ENCODE data around the gene BOLA2B. TPM values are rescaled to one million over a fixed set of nuclear protein-coding genes. Genes with fewer than 3 reads are reported as not detected.

The BOLA2B gene
- total RNA-seq, 1 donor from 2014 or later, result 59.3 TPM

DNA sequence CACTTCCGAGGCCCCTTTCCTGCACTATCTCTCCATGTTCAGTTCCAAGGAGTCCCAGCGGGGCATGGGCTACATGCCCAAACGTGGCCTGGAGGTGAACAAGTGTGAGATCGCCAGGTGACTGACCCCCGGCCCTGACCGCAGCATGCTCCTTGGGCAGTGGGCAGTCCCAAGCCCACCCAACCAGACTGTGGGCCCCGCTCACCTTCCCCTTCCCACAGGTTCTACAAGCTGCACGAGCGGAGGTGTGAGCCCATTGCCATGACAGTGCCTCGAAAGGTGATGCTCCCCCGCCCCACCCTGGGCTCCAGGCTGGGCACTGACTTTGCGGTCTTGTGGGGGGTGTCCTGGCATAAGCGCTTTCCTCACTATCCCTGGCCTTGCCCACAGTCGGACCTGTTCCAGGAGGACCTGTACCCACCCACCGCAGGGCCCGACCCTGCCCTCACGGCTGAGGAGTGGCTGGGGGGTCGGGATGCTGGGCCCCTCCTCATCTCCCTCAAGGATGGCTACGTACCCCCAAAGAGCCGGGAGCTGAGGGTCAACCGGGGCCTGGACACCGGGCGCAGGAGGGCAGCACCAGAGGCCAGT lies 5.4 kb downstream of the BOLA2B start:
- TF ChIP-seq, protein P1, sequence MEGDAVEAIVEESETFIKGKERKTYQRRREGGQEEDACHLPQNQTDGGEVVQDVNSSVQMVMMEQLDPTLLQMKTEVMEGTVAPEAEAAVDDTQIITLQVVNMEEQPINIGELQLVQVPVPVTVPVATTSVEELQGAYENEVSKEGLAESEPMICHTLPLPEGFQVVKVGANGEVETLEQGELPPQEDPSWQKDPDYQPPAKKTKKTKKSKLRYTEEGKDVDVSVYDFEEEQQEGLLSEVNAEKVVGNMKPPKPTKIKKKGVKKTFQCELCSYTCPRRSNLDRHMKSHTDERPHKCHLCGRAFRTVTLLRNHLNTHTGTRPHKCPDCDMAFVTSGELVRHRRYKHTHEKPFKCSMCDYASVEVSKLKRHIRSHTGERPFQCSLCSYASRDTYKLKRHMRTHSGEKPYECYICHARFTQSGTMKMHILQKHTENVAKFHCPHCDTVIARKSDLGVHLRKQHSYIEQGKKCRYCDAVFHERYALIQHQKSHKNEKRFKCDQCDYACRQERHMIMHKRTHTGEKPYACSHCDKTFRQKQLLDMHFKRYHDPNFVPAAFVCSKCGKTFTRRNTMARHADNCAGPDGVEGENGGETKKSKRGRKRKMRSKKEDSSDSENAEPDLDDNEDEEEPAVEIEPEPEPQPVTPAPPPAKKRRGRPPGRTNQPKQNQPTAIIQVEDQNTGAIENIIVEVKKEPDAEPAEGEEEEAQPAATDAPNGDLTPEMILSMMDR (IDR thresholded peaks at IDR 0.05), result no peak
- intact Hi-C loops (cut with DNase I), result no loop called here
- Histone ChIP-seq H3K36me3 (peaks cover 3% of the 10 kb centered on the region), H3K4me1 (peaks cover 7% of the 10 kb centered on the region), H3K4me3 (no peak overlapping the region), H3K9me3 (no peaks in the 10 kb centered on the region), H3K27me3 (no peaks in the 10 kb centered on the region), H3K27ac (no peak overlapping the region)
- no peak for ATAC-seq
- no peak for DNase-seq

DNA sequence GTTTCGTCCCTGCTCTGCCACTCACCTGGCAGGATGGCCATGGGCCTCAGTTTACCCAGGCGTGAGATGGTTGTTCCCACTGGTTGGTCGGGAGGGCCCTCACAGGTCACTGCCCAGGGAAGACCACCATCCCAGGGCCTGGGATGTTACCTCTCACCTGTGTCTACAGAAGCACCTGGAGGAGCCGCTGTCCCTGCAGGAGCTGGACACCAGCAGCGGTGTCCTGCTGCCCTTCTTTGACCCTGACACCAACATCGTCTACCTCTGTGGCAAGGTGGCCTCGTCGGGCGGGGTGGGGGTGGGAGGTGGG lies 6.0 kb downstream of the BOLA2B start:
- no peak for ATAC-seq
- Histone ChIP-seq H3K36me3 (peaks cover 3% of the 10 kb centered on the region), H3K4me1 (peaks cover 9% of the 10 kb centered on the region), H3K9me3 (no peaks in the 10 kb centered on the region), H3K4me3 (peak overlapping the region; percentile 65), H3K27me3 (no peaks in the 10 kb centered on the region), H3K27ac (peak overlapping the region; percentile 44)
- TF ChIP-seq, protein P1 (IDR thresholded peaks at IDR 0.05), result no peak
- intact Hi-C loops (cut with DNase I), result no loop called here
- no peak for DNase-seq

DNA sequence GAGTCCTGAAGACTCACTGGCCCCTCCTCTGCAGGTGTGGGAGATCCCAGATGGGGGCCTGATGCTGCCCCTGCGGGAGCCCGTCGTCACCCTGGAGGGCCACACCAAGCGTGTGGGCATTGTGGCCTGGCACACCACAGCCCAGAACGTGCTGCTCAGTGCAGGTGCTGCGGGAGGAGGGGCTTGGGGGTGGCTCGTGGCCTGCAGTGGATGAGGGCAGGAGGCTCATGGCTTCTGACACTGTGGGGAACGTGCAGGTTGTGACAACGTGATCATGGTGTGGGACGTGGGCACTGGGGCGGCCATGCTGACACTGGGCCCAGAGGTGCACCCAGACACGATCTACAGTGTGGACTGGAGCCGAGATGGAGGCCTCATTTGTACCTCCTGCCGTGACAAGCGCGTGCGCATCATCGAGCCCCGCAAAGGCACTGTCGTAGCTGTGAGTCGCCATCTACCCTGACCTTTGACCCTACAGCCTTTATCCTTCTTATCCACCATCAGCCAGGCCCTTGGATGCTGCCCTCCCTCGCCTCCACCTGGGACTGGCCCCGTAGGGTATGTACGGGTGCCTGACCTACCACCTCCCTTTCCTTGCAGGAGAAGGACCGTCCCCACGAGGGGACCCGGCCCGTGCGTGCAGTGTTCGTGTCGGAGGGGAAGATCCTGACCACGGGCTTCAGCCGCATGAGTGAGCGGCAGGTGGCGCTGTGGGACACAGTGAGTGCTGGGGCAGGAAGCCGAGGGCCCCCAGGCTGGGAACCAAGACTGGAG lies 6.5 kb downstream of the BOLA2B start:
- DNase-seq, result peak; percentile 89
- intact Hi-C loops (cut with DNase I), result no loop called here
- peaks cover 10% of the 10 kb centered on the region for H3K4me1 ChIP-seq
- peak overlapping the region; percentile 65 for H3K4me3 ChIP-seq
- peak; percentile 50 for ATAC-seq
- H3K9me3 ChIP-seq, result no peaks in the 10 kb centered on the region
- no peaks in the 10 kb centered on the region for H3K27me3 ChIP-seq
- peaks cover 3% of the 10 kb centered on the region for H3K36me3 ChIP-seq
- TF ChIP-seq, protein P1 (IDR thresholded peaks at IDR 0.05), result peak; percentile 73
- H3K27ac ChIP-seq, result peak overlapping the region; percentile 44

DNA sequence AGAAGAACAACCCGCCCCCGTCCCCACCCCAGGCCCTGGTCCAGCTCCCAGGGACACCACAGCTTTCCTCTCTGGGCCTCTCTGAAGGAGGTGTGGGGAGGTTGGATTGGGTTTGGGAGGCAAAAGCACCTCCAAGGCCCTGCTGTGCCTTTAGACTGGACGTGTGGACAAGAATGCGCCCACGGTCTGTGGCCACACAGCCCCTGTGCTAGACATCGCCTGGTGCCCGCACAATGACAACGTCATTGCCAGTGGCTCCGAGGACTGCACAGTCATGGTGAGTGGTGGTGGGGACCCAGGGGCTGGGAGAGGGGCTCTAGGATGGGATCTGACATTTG lies 7.1 kb downstream of the BOLA2B start:
- no peaks in the 10 kb centered on the region for H3K9me3 ChIP-seq
- ATAC-seq (no peak), DNase-seq (no peak)
- TF ChIP-seq, protein P1 (IDR thresholded peaks at IDR 0.05), result no peak
- H3K36me3 ChIP-seq, result peaks cover 3% of the 10 kb centered on the region
- no peaks in the 10 kb centered on the region for H3K27me3 ChIP-seq
- H3K4me3 ChIP-seq, result peak overlapping the region; percentile 65
- H3K4me1 ChIP-seq, result peaks cover 10% of the 10 kb centered on the region
- peak overlapping the region; percentile 44 for H3K27ac ChIP-seq
- intact Hi-C loops (cut with DNase I), result no loop called here

DNA sequence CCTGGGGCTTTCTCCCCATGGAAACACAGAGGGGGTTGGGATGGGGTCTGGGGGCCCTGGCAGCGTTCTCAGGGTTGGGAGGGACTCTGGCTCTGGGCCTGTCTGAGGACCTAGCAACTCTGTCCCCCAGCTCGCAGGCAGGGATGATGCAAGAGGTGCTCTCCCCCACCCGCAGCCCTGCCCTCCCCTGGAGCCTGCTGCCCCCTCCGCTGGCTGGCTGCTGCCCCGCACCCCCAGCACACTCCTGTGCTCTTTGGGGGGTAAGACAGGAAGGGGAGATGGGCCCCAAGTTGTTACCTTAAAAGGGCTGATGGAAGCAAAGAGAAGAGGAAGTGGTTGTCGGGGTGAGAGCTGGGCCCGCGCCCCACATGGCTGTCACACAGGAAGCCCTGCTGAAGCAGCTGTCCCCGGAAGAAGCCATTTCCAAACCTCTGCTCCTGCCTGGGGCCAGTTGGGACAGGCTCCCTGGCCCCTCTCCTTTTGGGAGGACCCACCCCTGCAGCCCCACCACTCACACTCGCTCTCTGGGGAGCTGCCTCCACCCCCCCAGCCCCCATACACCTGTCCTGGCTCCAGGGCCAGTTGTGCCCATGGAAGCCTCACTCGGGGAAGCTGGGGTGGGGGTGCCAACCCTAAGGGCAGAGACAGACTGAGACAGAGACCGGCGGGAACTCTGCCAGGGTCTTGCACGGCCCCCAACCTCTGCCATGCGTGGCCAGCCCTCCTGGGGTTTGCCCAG lies 7.6 kb downstream of the BOLA2B start:
- Histone ChIP-seq H3K27ac (peak overlapping the region; percentile 44), H3K4me1 (peaks cover 10% of the 10 kb centered on the region), H3K4me3 (peak overlapping the region; percentile 65), H3K9me3 (no peaks in the 10 kb centered on the region), H3K36me3 (peaks cover 3% of the 10 kb centered on the region), H3K27me3 (no peaks in the 10 kb centered on the region)
- DNase-seq, result peak; percentile 81
- ATAC-seq, result peak; percentile 47
- intact Hi-C loops (cut with DNase I), result no loop called here
- TF ChIP-seq, protein P1 (IDR thresholded peaks at IDR 0.05), result no peak

Measured in upper lobe of right lung (tissue), 1 donor.